NT2/D1 (cell line): ENCODE data around the gene CX3CL1.

Experiments
- SUZ12 ChIP-seq: IDR thresholded peaks from 2 replicates; pipeline ENCODE4 v1.6.1; 2011; ENCODE audit not compliant: insufficient read length, insufficient read depth; ENCODE audit errors: extremely low read depth
- YY1 ChIP-seq: IDR thresholded peaks from 2 replicates; pipeline ENCODE4 v1.6.1; 2011; ENCODE audit not compliant: insufficient read length, insufficient read depth
- ZNF274 ChIP-seq: IDR thresholded peaks from 2 replicates; pipeline ENCODE4 v1.6.1; 2011; ENCODE audit warnings: mild to moderate bottlenecking, low read depth, low read length

- TF ChIP-seq SUZ12 (no peak), YY1 (no peak), ZNF274 (no peak)
Observed at GRCh38 chr16:57329718-57330327, 42.5 kb upstream of the CX3CL1 start.
